Suprapubic skin (tissue), 4 donors: ENCODE data around the gene CAMK1D. TPM values are rescaled to one million over a fixed set of nuclear protein-coding genes. Genes with fewer than 3 reads are reported as not detected.
"Not testable (repeated sequence)": the region's sequence is repeated elsewhere in the genome, so short reads cannot be mapped to it uniquely, and the experiment has no call there.

ENCODE experiments used
- DNase-seq, 2 donors: peaks; one replicate each; pipeline ENCODE4 v3.0.0-alpha.2; 2019; ENCODE audit warnings: low spot score in 2 of 2
- H3K27ac ChIP-seq: fragments of 200-600 bp; sonication (generic); one replicate; pipeline ENCODE4 v1.5.1; 2019
- H3K27me3 ChIP-seq: fragments of 200-600 bp; sonication (generic); one replicate; pipeline ENCODE4 v1.5.1; 2019
- H3K36me3 ChIP-seq: fragments of 200-600 bp; sonication (generic); one replicate; pipeline ENCODE4 v1.5.1; 2019
- H3K4me1 ChIP-seq: fragments of 200-600 bp; sonication (generic); one replicate; pipeline ENCODE4 v1.5.1; 2019
- H3K4me3 ChIP-seq: fragments of 200-600 bp; sonication (generic); one replicate; pipeline ENCODE4 v1.5.1; 2019; ENCODE audit warnings: mild to moderate bottlenecking
- H3K9me3 ChIP-seq: fragments of 200-600 bp; sonication (generic); one replicate; pipeline ENCODE4 v1.5.1; 2019
- CTCF ChIP-seq, 2 donors: fragments of 200-600 bp in 1 of 2; fragments of 450-650 bp in 1 of 2; sonication (generic) in 1 of 2; IDR thresholded peaks; one replicate each; pipeline ENCODE4 v1.5.1; 2016 to 2019; ENCODE audit warnings: antibody characterized with exemption in 2 of 2, mild to moderate bottlenecking in 1 of 2, moderate library complexity in 1 of 2
- EP300 ChIP-seq: sonication (generic); formaldehyde crosslinking; IDR thresholded peaks from one replicate; pipeline ENCODE4 v1.6.1; 2017; ENCODE audit warnings: antibody characterized with exemption
- POLR2A ChIP-seq, 2 donors: fragments of 450-650 bp; IDR thresholded peaks; one replicate each; pipeline ENCODE4 v1.6.1; 2017; ENCODE audit warnings: antibody characterized with exemption in 2 of 2, mild to moderate bottlenecking in 2 of 2, moderate library complexity in 2 of 2
- POLR2AphosphoS5 ChIP-seq, 3 donors: sonication (generic); formaldehyde crosslinking; IDR thresholded peaks; one replicate each; pipeline ENCODE4 v1.6.1; 2017; ENCODE audit warnings: antibody characterized with exemption in 3 of 3
- WGBS: methylation state at CpG from one replicate; pipeline ENCODE4 v1.1.5; 2018; 5-methylcytosine and 5-hydroxymethylcytosine counted together
- total RNA-seq, 4 donors: library from RNA; depleted of rRNA; stranded (reverse); fragments of >200 nt; gene quantifications; one replicate each; pipeline ENCODE4 v1.1.0, GENCODE V29; 2016

The CAMK1D gene
- total RNA-seq, 4 donors from 2014 or later = 26.4 to 31.3 (median 30.2) TPM

- Histone ChIP-seq H3K27me3 (no peaks in the 10 kb centered on the region), H3K27ac (no peak overlapping the region), H3K4me3 (no peak overlapping the region), H3K36me3 (no peaks in the 10 kb centered on the region), H3K9me3 (no peaks in the 10 kb centered on the region), H3K4me1 (no peaks in the 10 kb centered on the region)
- no peak for DNase-seq
- TF ChIP-seq POLR2A (IDR thresholded peaks at IDR 0.05) (no peak), CTCF (IDR thresholded peaks at IDR 0.05) (no peak), POLR2AphosphoS5 (IDR thresholded peaks at IDR 0.05) (no peak), EP300 (no peak)
- 91% methylated on average over 16 of the region's 16 CpGs for WGBS
These were observed 89.8 kb downstream of the CAMK1D start for GRCh38 chr10:12438919-12439692.

GRCh38 chr10:12439767-12440166, 90.4 kb downstream of the CAMK1D start:
- WGBS = 88% methylated on average over 6 of the region's 6 CpGs
- H3K27me3 ChIP-seq, DNase-seq, H3K9me3 ChIP-seq, H3K27ac ChIP-seq, H3K36me3 ChIP-seq, H3K4me3 ChIP-seq, H3K4me1 ChIP-seq: not testable (repeated sequence)

DNA sequence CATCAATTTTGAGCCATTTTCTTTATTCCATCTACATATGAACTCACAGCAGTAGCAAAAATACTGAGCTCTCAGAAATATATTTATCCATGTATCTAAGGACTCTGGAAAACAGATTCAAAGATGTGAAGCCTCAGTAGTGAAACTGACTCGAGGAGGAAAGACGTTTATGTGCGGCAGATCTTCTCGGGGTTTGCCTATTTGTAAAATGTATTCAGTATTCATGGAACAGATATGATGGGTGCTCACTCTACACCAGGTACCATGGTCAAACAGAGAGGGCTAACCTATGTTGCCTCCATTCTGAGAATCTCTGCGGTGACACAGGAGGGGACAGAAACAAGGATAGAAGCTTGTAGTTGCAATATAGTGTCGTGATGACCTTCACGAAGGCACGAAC, 93.7 kb downstream of the CAMK1D start:
- WGBS = 99% methylated on average over 8 of the region's 8 CpGs
- no peaks in the 10 kb centered on the region for H3K27me3 ChIP-seq
- H3K36me3 ChIP-seq = no peaks in the 10 kb centered on the region
- TF ChIP-seq POLR2A (IDR thresholded peaks at IDR 0.05) (no peak), EP300 (no peak), CTCF (IDR thresholded peaks at IDR 0.05) (no peak), POLR2AphosphoS5 (IDR thresholded peaks at IDR 0.05) (no peak)
- H3K4me3 ChIP-seq = no peak overlapping the region
- peaks cover 16% of the 10 kb centered on the region for H3K4me1 ChIP-seq
- no peak for DNase-seq
- H3K9me3 ChIP-seq = no peaks in the 10 kb centered on the region
- H3K27ac ChIP-seq = no peak overlapping the region

DNA sequence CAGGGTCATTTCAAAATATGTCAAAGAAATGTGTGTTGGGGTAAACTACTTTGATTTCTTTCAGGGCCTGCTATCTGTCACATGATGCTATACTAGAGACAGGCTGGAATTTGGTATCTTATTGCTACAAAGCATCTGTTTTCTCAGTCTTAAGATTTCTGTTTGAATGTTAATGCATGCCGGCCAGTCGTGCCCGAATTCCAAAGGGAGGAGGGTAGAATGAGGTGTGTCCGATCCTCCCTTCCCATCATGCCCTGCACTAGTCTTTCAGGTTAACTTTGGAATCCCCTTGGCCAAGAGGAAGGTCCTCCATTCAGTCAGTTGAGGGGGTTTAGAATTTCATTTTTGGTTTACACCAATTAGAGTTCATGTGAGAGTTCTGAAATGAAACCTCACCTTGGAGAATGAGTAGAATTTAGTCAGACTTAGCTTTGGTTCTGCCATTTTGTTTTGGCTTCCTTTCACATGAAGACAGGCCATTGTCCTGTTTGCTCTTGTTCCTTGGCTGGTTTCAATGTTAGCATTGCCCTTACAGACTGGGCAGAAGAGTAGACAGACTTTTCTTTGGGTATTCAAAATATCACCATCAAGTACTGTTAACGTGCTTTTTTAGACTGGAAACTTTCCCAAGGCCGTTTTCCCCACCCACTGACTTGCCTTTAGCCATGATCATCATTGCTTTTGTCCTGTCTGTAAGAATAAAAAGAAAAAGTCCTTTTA, 95.8 kb downstream of the CAMK1D start:
- WGBS = 60% methylated on average over 6 of the region's 6 CpGs
- H3K27ac ChIP-seq = no peak overlapping the region
- no peak for DNase-seq
- TF ChIP-seq CTCF (IDR thresholded peaks at IDR 0.05) (no peak), POLR2AphosphoS5 (IDR thresholded peaks at IDR 0.05) (no peak), EP300 (no peak), POLR2A (IDR thresholded peaks at IDR 0.05) (no peak)
- no peaks in the 10 kb centered on the region for H3K36me3 ChIP-seq
- no peaks in the 10 kb centered on the region for H3K27me3 ChIP-seq
- no peaks in the 10 kb centered on the region for H3K9me3 ChIP-seq
- H3K4me1 ChIP-seq = peaks cover 16% of the 10 kb centered on the region
- no peak overlapping the region for H3K4me3 ChIP-seq

DNA sequence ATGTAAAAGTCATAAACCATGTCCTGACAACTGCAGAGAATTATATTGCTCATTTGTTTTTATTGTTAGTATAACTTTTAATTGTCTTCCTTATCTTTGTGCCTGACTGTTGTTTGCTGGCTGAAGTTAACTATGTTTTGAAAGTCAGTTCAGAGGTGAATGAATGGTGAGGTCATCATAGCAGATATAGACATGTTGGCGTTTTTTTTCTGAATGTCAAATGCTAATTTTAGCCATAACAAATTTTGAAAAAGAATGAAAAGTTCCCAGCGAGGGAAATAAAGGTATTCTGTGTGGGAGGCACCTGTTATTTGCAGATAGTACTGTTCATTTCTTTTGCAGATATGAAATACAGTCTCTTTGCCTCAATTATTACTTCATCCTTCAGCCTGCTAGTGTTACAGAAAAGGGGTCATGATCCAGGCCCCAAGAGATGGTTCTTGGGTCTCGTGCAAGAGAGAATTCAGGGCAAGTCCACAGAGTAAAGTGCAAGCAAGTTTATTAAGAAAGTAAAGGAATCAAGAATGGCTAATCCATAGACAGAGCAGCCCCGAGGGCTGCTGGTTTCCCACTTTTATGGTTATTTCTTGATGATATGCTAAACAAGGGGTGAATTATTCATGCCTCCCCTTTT, 96.5 kb downstream of the CAMK1D start:
- H3K27ac ChIP-seq = no peak overlapping the region
- peaks cover 16% of the 10 kb centered on the region for H3K4me1 ChIP-seq
- H3K36me3 ChIP-seq = no peaks in the 10 kb centered on the region
- no peak overlapping the region for H3K4me3 ChIP-seq
- H3K9me3 ChIP-seq = no peaks in the 10 kb centered on the region
- DNase-seq = no peak
- TF ChIP-seq POLR2A (IDR thresholded peaks at IDR 0.05) (no peak), EP300 (no peak), CTCF (IDR thresholded peaks at IDR 0.05) (no peak), POLR2AphosphoS5 (IDR thresholded peaks at IDR 0.05) (no peak)
- H3K27me3 ChIP-seq = no peaks in the 10 kb centered on the region
- 67% methylated on average over 4 of the region's 4 CpGs for WGBS
